Measurements from ENCODE around the gene DMGDH.

The DMGDH gene

GRCh38 chr5:79062436-79062835 lies 7.0 kb downstream of the DMGDH start:
- H3K27ac ChIP-seq (ENCODE audit: low read length): no peak overlapping the region
- no peaks in the 10 kb centered on the region for H3K4me1 ChIP-seq (ENCODE audit: control insufficient read depth, insufficient read depth, low read length)
- no peaks in the 10 kb centered on the region for H3K36me3 ChIP-seq (ENCODE audit: control insufficient read depth, insufficient read depth, low read length)
- no CpG with 5 or more reads among the region's 3 CpGs for WGBS (ENCODE audit: insufficient coverage, insufficient read length)
- H3K4me3 ChIP-seq (ENCODE audit: low read length): no peak overlapping the region
- no peaks in the 10 kb centered on the region for H3K27me3 ChIP-seq (ENCODE audit: control insufficient read depth, insufficient read depth, low read length)
- H3K9me3 ChIP-seq (ENCODE audit: control insufficient read depth, insufficient read depth, low read length): no peaks in the 10 kb centered on the region
- DNase-seq (ENCODE audit: low read depth, low spot score): no peak

DNA sequence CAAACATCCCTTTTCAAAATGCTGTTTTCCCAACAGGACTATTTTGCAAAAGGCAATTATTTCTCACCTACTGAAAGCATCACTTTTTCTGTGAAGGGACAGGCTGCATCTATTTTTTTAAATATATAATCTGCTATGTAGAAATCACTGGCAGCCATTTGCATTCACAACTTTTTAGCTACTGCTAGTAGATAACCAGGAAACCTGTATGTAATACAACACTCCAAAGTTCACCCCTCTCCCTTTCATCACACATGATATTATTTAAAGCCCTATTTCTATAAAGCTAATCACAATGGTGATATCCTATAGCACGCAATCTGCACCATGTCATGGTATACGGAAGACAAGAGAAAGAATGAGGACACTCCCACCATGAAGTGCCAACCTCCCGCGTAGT lies 9.8 kb downstream of the DMGDH start:
- H3K27ac ChIP-seq (ENCODE audit: low read length): no peak overlapping the region
- WGBS (ENCODE audit: insufficient coverage, insufficient read length): no CpG with 5 or more reads among the region's 4 CpGs
- no peak overlapping the region for H3K4me3 ChIP-seq (ENCODE audit: low read length)
- H3K36me3 ChIP-seq (ENCODE audit: control insufficient read depth, insufficient read depth, low read length): no peaks in the 10 kb centered on the region
- DNase-seq (ENCODE audit: low read depth, low spot score): no peak
- no peaks in the 10 kb centered on the region for H3K27me3 ChIP-seq (ENCODE audit: control insufficient read depth, insufficient read depth, low read length)
- H3K4me1 ChIP-seq (ENCODE audit: control insufficient read depth, insufficient read depth, low read length): no peaks in the 10 kb centered on the region
- H3K9me3 ChIP-seq (ENCODE audit: control insufficient read depth, insufficient read depth, low read length): no peaks in the 10 kb centered on the region

DNA sequence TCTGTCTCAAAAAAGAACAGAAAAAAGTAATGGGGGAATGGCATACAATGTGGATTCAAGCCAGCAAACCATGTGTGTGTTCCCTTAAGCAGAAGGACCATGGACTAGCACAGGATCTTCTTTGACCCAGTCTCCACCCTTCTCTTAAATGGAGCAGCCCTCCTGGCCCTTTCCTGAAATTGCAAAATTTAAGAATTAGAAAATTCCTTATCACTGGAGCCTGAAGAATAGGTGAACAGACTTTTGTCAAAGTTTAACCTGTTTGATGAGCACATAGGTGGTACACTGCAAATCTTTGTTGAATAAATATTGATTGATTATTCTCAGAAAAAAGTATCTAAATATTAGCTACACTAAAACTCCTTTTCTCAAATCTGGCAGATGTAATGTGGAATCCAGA lies 12.6 kb downstream of the DMGDH start:
- H3K36me3 ChIP-seq (ENCODE audit: control insufficient read depth, insufficient read depth, low read length): no peaks in the 10 kb centered on the region
- H3K27ac ChIP-seq (ENCODE audit: low read length): no peak overlapping the region
- H3K4me1 ChIP-seq (ENCODE audit: control insufficient read depth, insufficient read depth, low read length): no peaks in the 10 kb centered on the region
- no peak for DNase-seq (ENCODE audit: low read depth, low spot score)
- H3K27me3 ChIP-seq (ENCODE audit: control insufficient read depth, insufficient read depth, low read length): no peaks in the 10 kb centered on the region
- H3K4me3 ChIP-seq (ENCODE audit: low read length): no peak overlapping the region
- H3K9me3 ChIP-seq (ENCODE audit: control insufficient read depth, insufficient read depth, low read length): no peaks in the 10 kb centered on the region

DNA sequence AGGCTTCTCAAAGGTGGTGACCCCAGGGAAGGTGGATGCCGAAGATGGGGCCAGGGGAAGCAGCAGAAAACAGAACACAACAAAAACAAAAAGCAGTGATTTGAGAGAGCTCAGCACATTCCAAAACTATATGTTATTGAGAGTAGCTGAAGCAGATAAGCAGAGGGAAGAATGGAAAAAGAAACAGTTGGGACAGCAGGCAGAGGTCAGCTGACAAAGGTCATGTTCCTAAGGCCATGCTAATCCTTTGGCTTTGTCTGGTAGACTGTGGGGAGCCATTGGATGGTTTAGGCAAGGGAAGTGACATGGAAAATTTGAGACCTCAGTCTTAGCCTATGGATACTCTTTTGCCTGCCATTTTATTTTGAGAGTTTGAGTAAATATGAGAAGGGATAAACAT lies 14.5 kb downstream of the DMGDH start:
- no peak overlapping the region for H3K4me3 ChIP-seq (ENCODE audit: low read length)
- no peaks in the 10 kb centered on the region for H3K27me3 ChIP-seq (ENCODE audit: control insufficient read depth, insufficient read depth, low read length)
- H3K4me1 ChIP-seq (ENCODE audit: control insufficient read depth, insufficient read depth, low read length): no peaks in the 10 kb centered on the region
- no CpG with 5 or more reads among the region's 1 CpG for WGBS (ENCODE audit: insufficient coverage, insufficient read length)
- no peaks in the 10 kb centered on the region for H3K36me3 ChIP-seq (ENCODE audit: control insufficient read depth, insufficient read depth, low read length)
- no peak overlapping the region for H3K27ac ChIP-seq (ENCODE audit: low read length)
- DNase-seq (ENCODE audit: low read depth, low spot score): no peak
- no peaks in the 10 kb centered on the region for H3K9me3 ChIP-seq (ENCODE audit: control insufficient read depth, insufficient read depth, low read length)

- H3K4me3 ChIP-seq (ENCODE audit: low read length): no peak overlapping the region
- H3K36me3 ChIP-seq (ENCODE audit: control insufficient read depth, insufficient read depth, low read length): no peaks in the 10 kb centered on the region
- no CpG with 5 or more reads among the region's 4 CpGs for WGBS (ENCODE audit: insufficient coverage, insufficient read length)
- H3K4me1 ChIP-seq (ENCODE audit: control insufficient read depth, insufficient read depth, low read length): no peaks in the 10 kb centered on the region
- H3K27me3 ChIP-seq (ENCODE audit: control insufficient read depth, insufficient read depth, low read length): no peaks in the 10 kb centered on the region
- no peaks in the 10 kb centered on the region for H3K9me3 ChIP-seq (ENCODE audit: control insufficient read depth, insufficient read depth, low read length)
- no peak for DNase-seq (ENCODE audit: low read depth, low spot score)
- no peak overlapping the region for H3K27ac ChIP-seq (ENCODE audit: low read length)
These were observed 16.2 kb downstream of the DMGDH start for GRCh38 chr5:79053321-79053720.

GRCh38 chr5:79050498-79050897 lies 19.0 kb downstream of the DMGDH start:
- no peak overlapping the region for H3K4me3 ChIP-seq (ENCODE audit: low read length)
- no peaks in the 10 kb centered on the region for H3K9me3 ChIP-seq (ENCODE audit: control insufficient read depth, insufficient read depth, low read length)
- no peak overlapping the region for H3K27ac ChIP-seq (ENCODE audit: low read length)
- no peaks in the 10 kb centered on the region for H3K36me3 ChIP-seq (ENCODE audit: control insufficient read depth, insufficient read depth, low read length)
- no peak for DNase-seq (ENCODE audit: low read depth, low spot score)
- WGBS (ENCODE audit: insufficient coverage, insufficient read length): no CpG with 5 or more reads among the region's 3 CpGs
- H3K4me1 ChIP-seq (ENCODE audit: control insufficient read depth, insufficient read depth, low read length): no peaks in the 10 kb centered on the region
- no peaks in the 10 kb centered on the region for H3K27me3 ChIP-seq (ENCODE audit: control insufficient read depth, insufficient read depth, low read length)

GRCh38 chr5:79048437-79048836 lies 21.0 kb downstream of the DMGDH start:
- no peaks in the 10 kb centered on the region for H3K9me3 ChIP-seq (ENCODE audit: control insufficient read depth, insufficient read depth, low read length)
- no peak for DNase-seq (ENCODE audit: low read depth, low spot score)
- H3K36me3 ChIP-seq (ENCODE audit: control insufficient read depth, insufficient read depth, low read length): no peaks in the 10 kb centered on the region
- no peak overlapping the region for H3K27ac ChIP-seq (ENCODE audit: low read length)
- H3K4me3 ChIP-seq (ENCODE audit: low read length): no peak overlapping the region
- H3K4me1 ChIP-seq (ENCODE audit: control insufficient read depth, insufficient read depth, low read length): no peaks in the 10 kb centered on the region
- no peaks in the 10 kb centered on the region for H3K27me3 ChIP-seq (ENCODE audit: control insufficient read depth, insufficient read depth, low read length)

DNA sequence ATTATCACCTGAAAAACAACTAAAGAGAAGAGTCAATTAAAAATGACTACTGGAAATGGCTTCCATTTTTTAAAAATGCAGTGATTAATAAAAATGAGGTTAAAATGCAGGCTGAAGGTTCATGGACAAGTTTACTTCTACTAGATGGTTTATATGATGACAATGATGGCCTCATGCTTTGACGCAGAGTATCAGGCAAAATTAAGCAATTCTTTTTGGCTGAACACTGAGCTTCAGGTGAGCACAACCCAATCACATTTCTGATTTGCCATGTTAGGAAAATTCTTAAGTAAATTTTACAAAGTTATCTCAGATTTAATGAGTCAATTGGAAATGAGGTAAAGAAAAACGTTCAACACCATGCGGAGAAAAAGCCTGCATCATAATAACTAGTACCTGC lies 22.3 kb downstream of the DMGDH start:
- H3K27me3 ChIP-seq (ENCODE audit: control insufficient read depth, insufficient read depth, low read length): no peaks in the 10 kb centered on the region
- no peak overlapping the region for H3K27ac ChIP-seq (ENCODE audit: low read length)
- H3K4me3 ChIP-seq (ENCODE audit: low read length): no peak overlapping the region
- no peaks in the 10 kb centered on the region for H3K9me3 ChIP-seq (ENCODE audit: control insufficient read depth, insufficient read depth, low read length)
- H3K36me3 ChIP-seq (ENCODE audit: control insufficient read depth, insufficient read depth, low read length): no peaks in the 10 kb centered on the region
- no peaks in the 10 kb centered on the region for H3K4me1 ChIP-seq (ENCODE audit: control insufficient read depth, insufficient read depth, low read length)
- no peak for DNase-seq (ENCODE audit: low read depth, low spot score)
- no CpG with 5 or more reads among the region's 3 CpGs for WGBS (ENCODE audit: insufficient coverage, insufficient read length)

DNA sequence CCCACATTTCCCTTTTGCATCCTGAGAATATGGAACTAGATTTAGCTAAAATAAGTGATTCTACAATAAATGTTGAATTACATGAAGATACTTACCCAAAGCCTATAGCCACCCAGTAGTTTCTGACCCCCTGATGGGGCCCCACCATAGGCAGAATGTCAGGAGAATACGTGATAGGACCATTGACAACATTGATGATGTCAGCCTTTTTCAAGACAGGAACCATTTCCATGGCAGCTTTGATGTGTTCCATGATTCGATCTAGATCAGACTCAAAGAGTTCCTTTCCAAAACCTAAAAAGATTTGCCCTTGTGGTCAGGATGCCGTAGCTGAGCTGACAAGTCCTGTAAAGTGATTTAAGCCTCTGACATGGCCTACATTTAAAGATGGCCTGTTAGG lies 27.3 kb downstream of the DMGDH start:
- Histone ChIP-seq H3K4me3 (ENCODE audit: low read length) (no peak overlapping the region), H3K27me3 (ENCODE audit: control insufficient read depth, insufficient read depth, low read length) (no peaks in the 10 kb centered on the region), H3K36me3 (ENCODE audit: control insufficient read depth, insufficient read depth, low read length) (no peaks in the 10 kb centered on the region), H3K4me1 (ENCODE audit: control insufficient read depth, insufficient read depth, low read length) (no peaks in the 10 kb centered on the region), H3K27ac (ENCODE audit: low read length) (no peak overlapping the region), H3K9me3 (ENCODE audit: control insufficient read depth, insufficient read depth, low read length) (no peaks in the 10 kb centered on the region)
- DNase-seq (ENCODE audit: low read depth, low spot score): no peak
- WGBS (ENCODE audit: insufficient coverage, insufficient read length): no CpG with 5 or more reads among the region's 3 CpGs

- Histone ChIP-seq H3K4me1 (ENCODE audit: control insufficient read depth, insufficient read depth, low read length) (no peaks in the 10 kb centered on the region), H3K27ac (ENCODE audit: low read length) (no peak overlapping the region), H3K36me3 (ENCODE audit: control insufficient read depth, insufficient read depth, low read length) (no peaks in the 10 kb centered on the region), H3K9me3 (ENCODE audit: control insufficient read depth, insufficient read depth, low read length) (no peaks in the 10 kb centered on the region), H3K27me3 (ENCODE audit: control insufficient read depth, insufficient read depth, low read length) (no peaks in the 10 kb centered on the region), H3K4me3 (ENCODE audit: low read length) (no peak overlapping the region)
- no peak for DNase-seq (ENCODE audit: low read depth, low spot score)
- WGBS (ENCODE audit: insufficient coverage, insufficient read length): no CpG with 5 or more reads among the region's 2 CpGs
These were observed 32.7 kb downstream of the DMGDH start for GRCh38 chr5:79036769-79037168.

- WGBS (ENCODE audit: insufficient coverage, insufficient read length): no CpG with 5 or more reads among the region's 3 CpGs
- H3K27ac ChIP-seq (ENCODE audit: low read length): no peak overlapping the region
- no peaks in the 10 kb centered on the region for H3K4me1 ChIP-seq (ENCODE audit: control insufficient read depth, insufficient read depth, low read length)
- no peak overlapping the region for H3K4me3 ChIP-seq (ENCODE audit: low read length)
- no peaks in the 10 kb centered on the region for H3K27me3 ChIP-seq (ENCODE audit: control insufficient read depth, insufficient read depth, low read length)
- DNase-seq (ENCODE audit: low read depth, low spot score): no peak
- no peaks in the 10 kb centered on the region for H3K9me3 ChIP-seq (ENCODE audit: control insufficient read depth, insufficient read depth, low read length)
- H3K36me3 ChIP-seq (ENCODE audit: control insufficient read depth, insufficient read depth, low read length): no peaks in the 10 kb centered on the region
These were observed 34.2 kb downstream of the DMGDH start for GRCh38 chr5:79035237-79035636.
